AG04449 (cell line): ENCODE measurements around the gene NXPH1.

Experiments used
- CTCF ChIA-PET: fragments of 350-600 bp; formaldehyde crosslinking; extraction: SDS; loops from one replicate; lab custom pipeline; 2021; ENCODE audit warnings: antibody characterized with exemption; lab: Yijun Ruan, JAX
- POLR2A ChIA-PET: fragments of 400-600, 350-600 bp; formaldehyde crosslinking; extraction: SDS; loops from one replicate; lab custom pipeline; 2020; ENCODE audit warnings: antibody characterized with exemption, inconsistent platforms; lab: Yijun Ruan, JAX
- DNase-seq: peaks from one replicate; pipeline ENCODE4 v3.0.0-alpha.2; 2010; ENCODE audit warnings: low read depth, low spot score
- H3K4me3 ChIP-seq: 2 replicates; pipeline ENCODE4 v1.5.1; 2011; ENCODE audit warnings: low read depth, mild to moderate bottlenecking, control low read depth, low read length
- CTCF ChIP-seq: IDR thresholded peaks from one replicate; pipeline ENCODE4 v1.5.1; 2011; ENCODE audit warnings: mild to moderate bottlenecking, moderate library complexity, low read length, control low read depth, inconsistent platforms; ENCODE audit not compliant: insufficient read depth; ENCODE audit errors: missing control alignments

NXPH1 gene

GRCh38 chr7:8441106-8441965 is 7.9 kb downstream of the NXPH1 start:
- CTCF ChIA-PET: no interaction called here
- no peak for TF ChIP-seq CTCF
- POLR2A ChIA-PET: no interaction called here
- H3K4me3 ChIP-seq: no peak overlapping the region
- no peak for DNase-seq

- ChIA-PET POLR2A (no interaction called here), CTCF (no interaction called here)
- no peak for DNase-seq
- H3K4me3 ChIP-seq: no peak overlapping the region
- TF ChIP-seq CTCF: no peak
These were observed 8.8 kb downstream of the NXPH1 start for GRCh38 chr7:8442051-8442813.

- no peak overlapping the region for H3K4me3 ChIP-seq
- POLR2A ChIA-PET: no interaction called here
- no peak for TF ChIP-seq CTCF
- CTCF ChIA-PET: no interaction called here
- DNase-seq: no peak
These were observed 9.4 kb downstream of the NXPH1 start for GRCh38 chr7:8442814-8443304.

GRCh38 chr7:8443576-8444467 is 10.4 kb downstream of the NXPH1 start:
- CTCF ChIA-PET: no interaction called here
- H3K4me3 ChIP-seq: no peak overlapping the region
- no peak for TF ChIP-seq CTCF
- POLR2A ChIA-PET: no interaction called here
- DNase-seq: no peak

GRCh38 chr7:8444468-8444769 is 11.0 kb downstream of the NXPH1 start:
- H3K4me3 ChIP-seq: no peak overlapping the region
- CTCF ChIA-PET: no interaction called here
- POLR2A ChIA-PET: no interaction called here
- no peak for DNase-seq
- no peak for TF ChIP-seq CTCF
